Lower leg skin (tissue), 4 donors: ENCODE measurements around the gene JAK2. TPM values are rescaled to one million over a fixed set of nuclear protein-coding genes. Genes with fewer than 3 reads are reported as not detected.

ENCODE experiments used
- DNase-seq, 2 donors: peaks; one replicate each; pipeline ENCODE4 v3.0.0-alpha.2; 2019; ENCODE audit warnings: low spot score in 2 of 2
- H3K4me3 ChIP-seq: fragments of 200-600 bp; sonication (generic); 2 replicates; pipeline ENCODE4 v1.5.1; 2017; ENCODE audit warnings: mild to moderate bottlenecking, low read depth; ENCODE audit not compliant: poor library complexity, severe bottlenecking
- POLR2A ChIP-seq, 2 donors: fragments of 450-650 bp; IDR thresholded peaks; one replicate each; pipeline ENCODE4 v1.6.1; 2016 to 2017; ENCODE audit warnings: antibody characterized with exemption in 2 of 2, mild to moderate bottlenecking in 1 of 2, moderate library complexity in 1 of 2
- WGBS, 2 donors: methylation state at CpG; one replicate each; pipeline ENCODE4 v1.1.5; 2018; 5-methylcytosine and 5-hydroxymethylcytosine counted together
- intact Hi-C: fragments of 100-400 bp; cut with DNase I; formaldehyde crosslinking; loops from one replicate; pipeline ENCODE4 v1.15.0; 2023; ENCODE audit warnings: low total_unique reads
- total RNA-seq, 4 donors: library from RNA; depleted of rRNA; stranded (reverse); fragments of >200 nt; gene quantifications; one replicate each; pipeline ENCODE4 v1.1.0, GENCODE V29; 2016
- TF ChIP-seq, protein P1 (sequence below), 3 donors: fragments of 450-650 bp; IDR thresholded peaks; one replicate each; pipeline ENCODE4 v1.5.1; 2016; ENCODE audit warnings: antibody characterized with exemption in 3 of 3, mild to moderate bottlenecking in 3 of 3, moderate library complexity in 2 of 3

The JAK2 gene
- total RNA-seq, 4 donors from 2014 or later = 24.1 to 46.2 (median 34.4) TPM

- no peak for DNase-seq
- intact Hi-C loops = no loop called here
Observed at GRCh38 chr9:5113523-5113922, 128.5 kb downstream of the JAK2 start.

GRCh38 chr9:5113994-5114748 lies 129.1 kb downstream of the JAK2 start:
- TF ChIP-seq POLR2A (IDR thresholded peaks at IDR 0.05) = no peak
- TF ChIP-seq, protein P1, sequence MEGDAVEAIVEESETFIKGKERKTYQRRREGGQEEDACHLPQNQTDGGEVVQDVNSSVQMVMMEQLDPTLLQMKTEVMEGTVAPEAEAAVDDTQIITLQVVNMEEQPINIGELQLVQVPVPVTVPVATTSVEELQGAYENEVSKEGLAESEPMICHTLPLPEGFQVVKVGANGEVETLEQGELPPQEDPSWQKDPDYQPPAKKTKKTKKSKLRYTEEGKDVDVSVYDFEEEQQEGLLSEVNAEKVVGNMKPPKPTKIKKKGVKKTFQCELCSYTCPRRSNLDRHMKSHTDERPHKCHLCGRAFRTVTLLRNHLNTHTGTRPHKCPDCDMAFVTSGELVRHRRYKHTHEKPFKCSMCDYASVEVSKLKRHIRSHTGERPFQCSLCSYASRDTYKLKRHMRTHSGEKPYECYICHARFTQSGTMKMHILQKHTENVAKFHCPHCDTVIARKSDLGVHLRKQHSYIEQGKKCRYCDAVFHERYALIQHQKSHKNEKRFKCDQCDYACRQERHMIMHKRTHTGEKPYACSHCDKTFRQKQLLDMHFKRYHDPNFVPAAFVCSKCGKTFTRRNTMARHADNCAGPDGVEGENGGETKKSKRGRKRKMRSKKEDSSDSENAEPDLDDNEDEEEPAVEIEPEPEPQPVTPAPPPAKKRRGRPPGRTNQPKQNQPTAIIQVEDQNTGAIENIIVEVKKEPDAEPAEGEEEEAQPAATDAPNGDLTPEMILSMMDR (IDR thresholded peaks at IDR 0.05) = no peak
- no peak overlapping the region for H3K4me3 ChIP-seq
- intact Hi-C loops = no loop called here
- 98 to 99% methylated on average over 20 to 21 of the region's 22 CpGs for WGBS, 2 donors
- DNase-seq = peak in 1 of 2 donors; percentile 82

More at GRCh38 chr9:5113523-5113922, 128.5 kb downstream of the JAK2 start:
- H3K4me3 ChIP-seq = no peak overlapping the region
- no peak for TF ChIP-seq POLR2A (IDR thresholded peaks at IDR 0.05)
- TF ChIP-seq, protein P1 (IDR thresholded peaks at IDR 0.05) = no peak
- WGBS, 2 donors = 98 to 99% methylated on average over 10 of the region's 10 CpGs

GRCh38 chr9:5122116-5122515 lies 137.0 kb downstream of the JAK2 start:
- DNase-seq = no peak
- H3K4me3 ChIP-seq = no peak overlapping the region
- no peak for TF ChIP-seq POLR2A (IDR thresholded peaks at IDR 0.05)
- 68 to 85% methylated on average over 1 of the region's 1 CpG for WGBS, 2 donors
- intact Hi-C loops = no loop called here

- WGBS, 2 donors = 91 to 92% methylated on average over 3 of the region's 3 CpGs
- DNase-seq = no peak
- H3K4me3 ChIP-seq = no peak overlapping the region
- intact Hi-C loops = no loop called here
- TF ChIP-seq, protein P1 (IDR thresholded peaks at IDR 0.05) = no peak
- no peak for TF ChIP-seq POLR2A (IDR thresholded peaks at IDR 0.05)
Observed at GRCh38 chr9:5122516-5122915, 137.4 kb downstream of the JAK2 start.

DNA sequence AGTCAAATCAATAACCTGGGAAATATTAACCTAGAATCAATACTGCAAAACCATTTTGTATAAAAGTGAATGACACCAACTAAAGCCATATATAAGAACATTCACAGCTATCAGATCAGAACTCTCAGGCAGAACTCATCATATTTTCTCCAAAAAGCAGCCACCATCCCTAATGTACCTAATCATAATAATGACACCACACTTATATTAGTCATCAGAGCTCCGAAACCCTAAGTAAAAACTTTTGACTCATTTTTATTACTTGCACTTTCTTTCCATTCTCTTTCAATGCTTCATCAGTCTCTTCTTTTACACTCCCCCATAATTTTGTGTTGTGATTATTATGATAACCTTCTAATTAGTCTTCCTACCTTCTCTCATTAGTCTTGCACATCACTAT lies 155.1 kb downstream of the JAK2 start:
- intact Hi-C loops = no loop called here
- DNase-seq = no peak
- 69 to 88% methylated on average over 1 of the region's 1 CpG for WGBS, 2 donors
- H3K4me3 ChIP-seq = no peak overlapping the region
- no peak for TF ChIP-seq POLR2A (IDR thresholded peaks at IDR 0.05)
- TF ChIP-seq, protein P1 (IDR thresholded peaks at IDR 0.05) = no peak

DNA sequence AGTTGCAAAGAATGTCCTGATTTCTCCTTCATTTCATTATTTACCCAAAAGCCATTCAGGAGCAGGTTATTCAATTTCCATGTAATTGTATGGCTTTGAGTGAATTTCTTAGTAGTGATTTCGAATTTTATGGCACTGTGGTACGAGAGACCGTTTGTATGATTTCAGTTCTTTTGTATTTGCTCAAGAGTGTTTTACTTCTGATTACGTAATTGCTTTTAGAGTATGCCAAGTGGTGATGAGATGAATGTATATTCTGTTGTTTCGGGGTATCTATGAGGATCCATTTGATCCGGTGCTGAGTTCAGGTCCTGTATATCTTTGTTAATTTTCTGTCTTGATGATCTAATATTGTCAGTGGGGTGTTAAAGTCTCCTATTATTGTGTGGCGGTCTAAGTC lies 159.1 kb downstream of the JAK2 start:
- no peak overlapping the region for H3K4me3 ChIP-seq
- WGBS, 2 donors = 83 to 90% methylated on average over 7 of the region's 7 CpGs
- intact Hi-C loops = no loop called here
- no peak for DNase-seq
- TF ChIP-seq POLR2A (IDR thresholded peaks at IDR 0.05) = no peak
- TF ChIP-seq, protein P1 (IDR thresholded peaks at IDR 0.05) = no peak
